OCI-LY7 (cell line): ENCODE measurements around the gene RUNX1. TPM values are rescaled to one million over a fixed set of nuclear protein-coding genes. Genes with fewer than 3 reads are reported as not detected.

ENCODE experiments used
- BruUV-seq: library from RNA; stranded (reverse); fragments of 400-500 nt; replicated peaks from 2 replicates; lab custom pipeline; 2021; lab: Mats Ljungman, UMichigan
- CTCF ChIA-PET: fragments of 300-600 bp; sonication (Branson Sonifier 250); formaldehyde crosslinking; loops from one replicate; lab custom pipeline; 2022; ENCODE audit warnings: antibody characterized with exemption; ENCODE audit not compliant: unreplicated experiment; lab: Charles Lee
- POLR2A ChIA-PET: fragments of 300-600 bp; sonication (Branson Sonifier 250); formaldehyde crosslinking; loops from one replicate; lab custom pipeline; 2022; ENCODE audit warnings: antibody characterized with exemption; lab: Charles Lee
- DNase-seq: peaks from one replicate; pipeline ENCODE4 v3.0.0-alpha.2; 2015; ENCODE audit warnings: low spot score
- H2AFZ ChIP-seq: fragments of 200-600 bp; sonication (generic), shearing (Covaris generic); 2 replicates; pipeline ENCODE4 v1.6.1; 2014; ENCODE audit warnings: mild to moderate bottlenecking, antibody characterized with exemption, low read length, moderate library complexity
- H3K27ac ChIP-seq: fragments of 200-600 bp; sonication (generic); 2 replicates; pipeline ENCODE4 v1.5.1; 2014; ENCODE audit warnings: mixed run types, low read depth, mild to moderate bottlenecking, moderate library complexity, low read length, inconsistent platforms; ENCODE audit not compliant: poor library complexity, severe bottlenecking
- H3K36me3 ChIP-seq: fragments of 200-600 bp; sonication (generic); 2 replicates; pipeline ENCODE4 v1.6.1; 2014; ENCODE audit warnings: mild to moderate bottlenecking, antibody characterized with exemption, low read length, moderate library complexity, mixed read lengths; ENCODE audit not compliant: insufficient read depth
- H3K4me1 ChIP-seq: fragments of 200-600 bp; sonication (generic); 2 replicates; pipeline ENCODE4 v1.5.1; 2014; ENCODE audit warnings: mild to moderate bottlenecking, low read length; ENCODE audit not compliant: insufficient read depth, poor library complexity, severe bottlenecking
- H3K4me2 ChIP-seq: fragments of 200-600 bp; sonication (generic); 2 replicates; pipeline ENCODE4 v1.6.1; 2014; ENCODE audit warnings: mild to moderate bottlenecking, low read length
- H3K4me3 ChIP-seq: fragments of 200-600 bp; sonication (generic); 2 replicates; pipeline ENCODE4 v1.5.1; 2014; ENCODE audit warnings: mild to moderate bottlenecking, low read depth, low read length; ENCODE audit not compliant: poor library complexity, severe bottlenecking
- H3K79me2 ChIP-seq: fragments of 200-600 bp; sonication (generic); 2 replicates; pipeline ENCODE4 v1.6.1; 2016; ENCODE audit warnings: low read depth, mild to moderate bottlenecking, low read length, moderate library complexity, mixed read lengths; ENCODE audit not compliant: insufficient read depth
- H3K9me2 ChIP-seq: fragments of 200-600 bp; sonication (generic); 2 replicates; pipeline ENCODE4 v1.6.1; 2016; ENCODE audit warnings: mild to moderate bottlenecking, low read length, mixed read lengths; ENCODE audit not compliant: insufficient read depth
- H3K9me3 ChIP-seq: fragments of 200-600 bp; sonication (generic); 2 replicates; pipeline ENCODE4 v1.6.1; 2014; ENCODE audit warnings: mild to moderate bottlenecking, mixed run types, low read length, mixed read lengths
- H4K20me1 ChIP-seq: fragments of 200-600 bp; sonication (generic); 2 replicates; pipeline ENCODE4 v1.6.1; 2014; ENCODE audit warnings: mild to moderate bottlenecking, antibody characterized with exemption, low read length, moderate library complexity, mixed read lengths; ENCODE audit not compliant: insufficient read depth
- CTCF ChIP-seq: fragments of 200-600 bp; sonication (generic); conservative IDR thresholded peaks from 2 replicates; pipeline ENCODE4 v1.5.1; 2014; ENCODE audit warnings: mild to moderate bottlenecking, antibody characterized with exemption, low read length, moderate library complexity, mixed read lengths
- EZH2phosphoT487 ChIP-seq: fragments of 200-600 bp; sonication (generic); IDR thresholded peaks from 2 replicates; pipeline ENCODE4 v1.6.1; 2018; ENCODE audit warnings: low read depth, borderline replicate concordance, mild to moderate bottlenecking, mixed run types, antibody characterized with exemption, low read length, moderate library complexity, mixed read lengths
- intact Hi-C: fragments of 100-400 bp; cut with micrococcal nuclease; formaldehyde crosslinking; loops from one replicate; pipeline ENCODE4 v1.10.0; 2022; ENCODE audit not compliant: unreplicated experiment
- total RNA-seq, 2 experiments: library from RNA; depleted of rRNA in 1 of 2; stranded (reverse); fragments of >200 nt in 1 of 2; shearing (Covaris generic) in 1 of 2; gene quantifications; 2 replicates each; pipeline ENCODE4 v1.2.3, GENCODE V29; 2014 to 2022

RUNX1 gene
- total RNA-seq, 2 experiments from 2014 or later = 30.5 to 40.8 TPM

GRCh38 chr21:34834852-34835501 lies 214.1 kb downstream of the RUNX1 start:
- DNase-seq = no peak
- no peak overlapping the region for H3K4me2 ChIP-seq
- peaks cover 50% of the 10 kb centered on the region for H3K36me3 ChIP-seq
- intact Hi-C loops = no loop called here
- no peaks in the 10 kb centered on the region for H3K79me2 ChIP-seq
- TF ChIP-seq EZH2phosphoT487 (no peak), CTCF (no peak)
- H3K4me1 ChIP-seq = no peaks in the 10 kb centered on the region
- CTCF ChIA-PET = no interaction called here
- no peak overlapping the region for H2AFZ ChIP-seq
- H4K20me1 ChIP-seq = no peaks in the 10 kb centered on the region
- no peak overlapping the region for H3K27ac ChIP-seq
- no peaks in the 10 kb centered on the region for H3K9me3 ChIP-seq
- BruUV-seq = no TSS peak
- POLR2A ChIA-PET = no interaction called here
- H3K4me3 ChIP-seq = no peak overlapping the region
- no peaks in the 10 kb centered on the region for H3K9me2 ChIP-seq

GRCh38 chr21:34834290-34834689 lies 214.8 kb downstream of the RUNX1 start:
- intact Hi-C loops = no loop called here
- CTCF ChIA-PET = interaction anchor here (0.6 kb wide), 1 partner anchor 52 kb away, joined by 3 read pairs; no protein-coding TSS in a partner anchor
- no peaks in the 10 kb centered on the region for H3K79me2 ChIP-seq

More at GRCh38 chr21:34834290-34834689, 214.8 kb downstream of the RUNX1 start:
- POLR2A ChIA-PET = interaction anchor here (0.7 kb wide), 1 partner anchor 160 kb away, joined by 3 read pairs; no protein-coding TSS in a partner anchor
- TF ChIP-seq CTCF = no peak
- no peak for TF ChIP-seq EZH2phosphoT487
- no TSS peak for BruUV-seq
- Histone ChIP-seq H3K4me3 (no peak overlapping the region), H3K36me3 (peaks cover 56% of the 10 kb centered on the region), H3K4me2 (no peak overlapping the region), H2AFZ (no peak overlapping the region), H3K4me1 (no peaks in the 10 kb centered on the region), H3K9me2 (no peaks in the 10 kb centered on the region), H3K9me3 (no peaks in the 10 kb centered on the region), H3K27ac (no peak overlapping the region), H4K20me1 (no peaks in the 10 kb centered on the region)
- DNase-seq = no peak
